Keratinocyte (primary cell): ENCODE measurements around the gene AFDN. TPM values are rescaled to one million over a fixed set of nuclear protein-coding genes. Genes with fewer than 3 reads are reported as not detected.

ENCODE experiments used
- DNase-seq: peaks from one replicate; pipeline ENCODE4 v3.0.0-alpha.2; 2011; ENCODE audit warnings: low read depth, missing footprints, low spot score
- FAIRE-seq: peaks from 2 replicates; lab custom pipeline; 2011; peaks lifted over from hg19 to GRCh38; lab: Jason Lieb, UNC
- H2AFZ ChIP-seq: 2 replicates; pipeline ENCODE4 v1.6.0; 2012; ENCODE audit warnings: low read length, control low read depth, inconsistent platforms; ENCODE audit not compliant: control insufficient read depth
- H3K27ac ChIP-seq: 2 replicates; pipeline ENCODE4 v1.5.1; 2011; ENCODE audit warnings: low read length; ENCODE audit not compliant: control insufficient read depth, insufficient read depth
- H3K27me3 ChIP-seq: 3 replicates; pipeline ENCODE4 v1.6.0; 2011; ENCODE audit warnings: low read length; ENCODE audit not compliant: control insufficient read depth, insufficient read depth; ENCODE audit errors: extremely low read depth
- H3K36me3 ChIP-seq, 2 experiments: 2 replicates in 1 of 2; 3 replicates in 1 of 2; pipeline ENCODE4 v1.5.1; 2011; ENCODE audit warnings: low read length in 2 of 2, mild to moderate bottlenecking in 1 of 2; ENCODE audit not compliant: control insufficient read depth in 2 of 2, insufficient read depth in 2 of 2; ENCODE audit errors: extremely low read depth in 1 of 2
- H3K4me1 ChIP-seq: 3 replicates; pipeline ENCODE4 v1.5.1; 2011; ENCODE audit warnings: low read length; ENCODE audit not compliant: control insufficient read depth, insufficient read depth; ENCODE audit errors: extremely low read depth
- H3K4me2 ChIP-seq: 3 replicates; pipeline ENCODE4 v1.6.0; 2011; ENCODE audit warnings: low read depth, low read length; ENCODE audit not compliant: control insufficient read depth, insufficient read depth; ENCODE audit errors: extremely low read depth
- H3K4me3 ChIP-seq, 3 experiments: fragments of 200-600 bp in 1 of 3; sonication (generic) in 1 of 3; 2 replicates in 2 of 3; 3 replicates in 1 of 3; pipeline ENCODE4 v1.5.1; 2011 to 2016; ENCODE audit warnings: low read length in 3 of 3, mild to moderate bottlenecking in 3 of 3, control low read depth in 2 of 3, inconsistent platforms in 1 of 3, low read depth in 1 of 3, mixed read lengths in 1 of 3, mixed run types in 1 of 3, moderate library complexity in 1 of 3; ENCODE audit not compliant: control insufficient read depth in 2 of 3, insufficient read depth in 2 of 3; ENCODE audit errors: extremely low read depth in 1 of 3
- H3K79me2 ChIP-seq: 2 replicates; pipeline ENCODE4 v1.6.0; 2012; ENCODE audit warnings: low read length; ENCODE audit not compliant: control insufficient read depth, insufficient read depth
- H3K9ac ChIP-seq: 3 replicates; pipeline ENCODE4 v1.6.0; 2011; ENCODE audit warnings: low read length; ENCODE audit not compliant: control insufficient read depth, insufficient read depth; ENCODE audit errors: extremely low read depth
- H3K9me1 ChIP-seq: 3 replicates; pipeline ENCODE4 v1.6.0; 2011; ENCODE audit warnings: low read length; ENCODE audit not compliant: control insufficient read depth, insufficient read depth; ENCODE audit errors: extremely low read depth
- H3K9me3 ChIP-seq: 2 replicates; pipeline ENCODE4 v1.5.1; 2012; ENCODE audit warnings: low read depth, low read length; ENCODE audit not compliant: control insufficient read depth
- H4K20me1 ChIP-seq: 3 replicates; pipeline ENCODE4 v1.6.0; 2011; ENCODE audit warnings: low read length; ENCODE audit not compliant: control insufficient read depth, insufficient read depth; ENCODE audit errors: extremely low read depth
- EZH2 ChIP-seq: IDR thresholded peaks from one replicate; pipeline ENCODE4 v1.6.1; 2012; ENCODE audit warnings: inconsistent platforms, mild to moderate bottlenecking, low read length, moderate library complexity
- dilution Hi-C: fragments of 300-500 bp; cut with MboI; formaldehyde crosslinking; loops from one replicate; pipeline ENCODE4 v1.7.0; 2020; ENCODE audit warnings: low sequenced_read_pairs; ENCODE audit not compliant: extremely low pct_ligation_motif_present
- polyA plus RNA-seq, 5 experiments: library from polyadenylated mRNA; depleted of rRNA in 3 of 5; stranded (reverse) in 3 of 5; stranded (forward) in 1 of 5; unstranded in 1 of 5; fragments of >200 nt; gene quantifications; 1 replicate in 1 of 5; 2 replicates in 3 of 5; 3 replicates in 1 of 5; pipeline versions ENCODE4 v1.2.1 to v1.2.3, GENCODE V29; 2011 to 2012; ENCODE audit warnings: missing spikeins in 2 of 5, low read depth in 1 of 5, low replicate concordance in 1 of 5
- TF ChIP-seq, protein P1 (sequence below), 3 experiments: IDR thresholded peaks in 1 of 3; conservative IDR thresholded peaks in 1 of 3; optimal IDR thresholded peaks in 1 of 3; 2 replicates in 2 of 3; 3 replicates in 1 of 3; pipeline versions ENCODE3 to v1.5.1; 2011; ENCODE audit warnings: low read length in 3 of 3, mild to moderate bottlenecking in 3 of 3, moderate library complexity in 2 of 3, control low read depth in 1 of 3, inconsistent platforms in 1 of 3; ENCODE audit not compliant: insufficient read depth in 2 of 3; ENCODE audit errors: extremely low read depth in 1 of 3

Gene AFDN
- polyA plus RNA-seq, 1 donor (not counting 4 experiments of a cell fraction or from before 2014, with no cell fraction given) = 46.5 TPM

- no peak overlapping the region for H3K4me3 ChIP-seq
- no peak overlapping the region for H3K4me2 ChIP-seq
- TF ChIP-seq, protein P1, sequence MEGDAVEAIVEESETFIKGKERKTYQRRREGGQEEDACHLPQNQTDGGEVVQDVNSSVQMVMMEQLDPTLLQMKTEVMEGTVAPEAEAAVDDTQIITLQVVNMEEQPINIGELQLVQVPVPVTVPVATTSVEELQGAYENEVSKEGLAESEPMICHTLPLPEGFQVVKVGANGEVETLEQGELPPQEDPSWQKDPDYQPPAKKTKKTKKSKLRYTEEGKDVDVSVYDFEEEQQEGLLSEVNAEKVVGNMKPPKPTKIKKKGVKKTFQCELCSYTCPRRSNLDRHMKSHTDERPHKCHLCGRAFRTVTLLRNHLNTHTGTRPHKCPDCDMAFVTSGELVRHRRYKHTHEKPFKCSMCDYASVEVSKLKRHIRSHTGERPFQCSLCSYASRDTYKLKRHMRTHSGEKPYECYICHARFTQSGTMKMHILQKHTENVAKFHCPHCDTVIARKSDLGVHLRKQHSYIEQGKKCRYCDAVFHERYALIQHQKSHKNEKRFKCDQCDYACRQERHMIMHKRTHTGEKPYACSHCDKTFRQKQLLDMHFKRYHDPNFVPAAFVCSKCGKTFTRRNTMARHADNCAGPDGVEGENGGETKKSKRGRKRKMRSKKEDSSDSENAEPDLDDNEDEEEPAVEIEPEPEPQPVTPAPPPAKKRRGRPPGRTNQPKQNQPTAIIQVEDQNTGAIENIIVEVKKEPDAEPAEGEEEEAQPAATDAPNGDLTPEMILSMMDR (optimal IDR thresholded peaks at IDR 0.05 in 1 of 3, IDR thresholded peaks at IDR 0.05 in 1 of 3, conservative IDR thresholded peaks at IDR 0.05 in 1 of 3; ENCODE audit: extremely low read depth in 1 of 3, insufficient read depth in 2 of 3, low read length in 3 of 3) = no peak
- no peak for TF ChIP-seq EZH2
- no peaks in the 10 kb centered on the region for H3K79me2 ChIP-seq
- H3K9ac ChIP-seq = no peak overlapping the region
- DNase-seq = no peak
- FAIRE-seq = no peak
- H3K36me3 ChIP-seq = no peaks in the 10 kb centered on the region
- H2AFZ ChIP-seq = no peak overlapping the region
- no peaks in the 10 kb centered on the region for H3K9me3 ChIP-seq
- H3K4me1 ChIP-seq = peaks cover 4% of the 10 kb centered on the region
- dilution Hi-C loops = no loop called here
- H3K9me1 ChIP-seq = no peaks in the 10 kb centered on the region
- H4K20me1 ChIP-seq = no peaks in the 10 kb centered on the region
- peaks cover 28% of the 10 kb centered on the region for H3K27me3 ChIP-seq
- H3K27ac ChIP-seq = no peak overlapping the region
Measured at GRCh38 chr6:167798453-167798852, 28.3 kb upstream of the AFDN start.

- Histone ChIP-seq H3K4me3 (no peak overlapping the region), H4K20me1 (no peaks in the 10 kb centered on the region), H3K79me2 (no peaks in the 10 kb centered on the region), H3K36me3 (no peaks in the 10 kb centered on the region), H3K27me3 (peaks cover 28% of the 10 kb centered on the region), H3K4me1 (peaks cover 4% of the 10 kb centered on the region), H3K9me1 (no peaks in the 10 kb centered on the region), H3K9me3 (no peaks in the 10 kb centered on the region), H3K4me2 (no peak overlapping the region), H2AFZ (no peak overlapping the region), H3K27ac (no peak overlapping the region), H3K9ac (no peak overlapping the region)
- FAIRE-seq (no peak), DNase-seq (no peak)
- TF ChIP-seq, protein P1 (optimal IDR thresholded peaks at IDR 0.05 in 1 of 3, IDR thresholded peaks at IDR 0.05 in 1 of 3, conservative IDR thresholded peaks at IDR 0.05 in 1 of 3; ENCODE audit: extremely low read depth in 1 of 3, insufficient read depth in 2 of 3, low read length in 3 of 3) = no peak
- no peak for TF ChIP-seq EZH2
- dilution Hi-C loops = no loop called here
Measured at GRCh38 chr6:167799033-167799821, 27.5 kb upstream of the AFDN start.
